ENCODE results near the gene LAP3. TPM values are rescaled to one million over a fixed set of nuclear protein-coding genes. Genes with fewer than 3 reads are reported as not detected.

Gene LAP3
- total and polyA plus RNA-seq, 8 donors: 10.4 to 30.0 (median 17.8) TPM

DNA sequence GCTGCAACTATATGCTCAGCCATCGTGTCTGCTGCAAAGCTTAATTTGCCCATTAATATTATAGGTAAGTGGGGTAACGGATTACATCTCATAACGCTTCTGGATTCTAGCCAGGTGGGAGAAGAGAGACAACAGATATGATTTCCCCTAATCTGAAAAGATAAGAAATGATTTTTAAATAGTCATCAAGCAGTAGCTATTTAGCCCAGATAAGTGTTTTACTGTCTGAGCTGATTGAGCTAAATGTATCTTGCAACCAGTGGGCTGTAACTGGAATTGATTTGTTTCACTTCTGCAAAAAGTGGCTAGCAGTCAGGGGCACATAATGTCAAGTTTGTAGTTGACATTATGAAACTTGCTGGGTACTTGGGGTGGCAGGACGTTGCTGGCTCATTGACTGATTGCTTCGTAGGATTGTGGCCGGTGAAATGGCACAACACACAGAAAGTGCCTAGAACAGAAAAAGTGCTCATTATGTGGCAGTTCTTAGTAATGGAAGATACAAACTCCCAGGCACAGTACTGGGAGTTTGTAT, 18.5 kb downstream of the LAP3 start:
- Histone ChIP-seq H3K27me3 (no peaks in the 10 kb centered on the region), H3K27ac (no peak overlapping the region), H3K4me1 (no peaks in the 10 kb centered on the region), H3K36me3 (peaks cover 0 to 38% (median 17%) of the 10 kb centered on the region in 3 donors), H3K9me3 (no peaks in the 10 kb centered on the region), H3K4me3 (no peak overlapping the region)
- DNase-seq (no peak), ATAC-seq (peak in 1 of 4 donors; percentile 45), FAIRE-seq (no peak)
- WGBS, 2 donors: 83 to 86% methylated on average over 6 of the region's 6 CpGs
- intact Hi-C loops (cut with DNase I): no loop called here
- TF ChIP-seq, protein P1, sequence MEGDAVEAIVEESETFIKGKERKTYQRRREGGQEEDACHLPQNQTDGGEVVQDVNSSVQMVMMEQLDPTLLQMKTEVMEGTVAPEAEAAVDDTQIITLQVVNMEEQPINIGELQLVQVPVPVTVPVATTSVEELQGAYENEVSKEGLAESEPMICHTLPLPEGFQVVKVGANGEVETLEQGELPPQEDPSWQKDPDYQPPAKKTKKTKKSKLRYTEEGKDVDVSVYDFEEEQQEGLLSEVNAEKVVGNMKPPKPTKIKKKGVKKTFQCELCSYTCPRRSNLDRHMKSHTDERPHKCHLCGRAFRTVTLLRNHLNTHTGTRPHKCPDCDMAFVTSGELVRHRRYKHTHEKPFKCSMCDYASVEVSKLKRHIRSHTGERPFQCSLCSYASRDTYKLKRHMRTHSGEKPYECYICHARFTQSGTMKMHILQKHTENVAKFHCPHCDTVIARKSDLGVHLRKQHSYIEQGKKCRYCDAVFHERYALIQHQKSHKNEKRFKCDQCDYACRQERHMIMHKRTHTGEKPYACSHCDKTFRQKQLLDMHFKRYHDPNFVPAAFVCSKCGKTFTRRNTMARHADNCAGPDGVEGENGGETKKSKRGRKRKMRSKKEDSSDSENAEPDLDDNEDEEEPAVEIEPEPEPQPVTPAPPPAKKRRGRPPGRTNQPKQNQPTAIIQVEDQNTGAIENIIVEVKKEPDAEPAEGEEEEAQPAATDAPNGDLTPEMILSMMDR (IDR thresholded peaks at IDR 0.05): no peak

DNA sequence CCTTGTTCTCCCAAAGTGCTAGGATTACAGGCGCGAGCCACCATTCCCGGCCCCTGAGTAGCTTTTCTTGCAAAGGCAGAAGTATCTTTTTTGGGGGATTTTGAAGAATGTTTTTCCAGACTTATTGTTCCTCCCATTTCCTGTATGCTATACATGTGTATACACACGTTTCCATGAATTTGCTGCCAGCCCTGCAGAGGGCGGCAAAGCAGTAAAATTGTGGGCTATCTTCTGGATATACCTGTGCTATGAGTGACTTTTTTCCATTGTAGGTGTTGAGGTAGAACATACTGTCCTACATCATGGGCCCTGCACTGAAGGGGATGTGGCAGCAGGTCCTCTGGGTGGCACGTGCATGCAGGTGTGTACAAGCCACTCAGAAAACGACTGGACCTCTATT, 20.5 kb downstream of the LAP3 start:
- intact Hi-C loops (cut with DNase I): no loop called here
- Histone ChIP-seq H3K9me3 (no peaks in the 10 kb centered on the region), H3K27me3 (no peaks in the 10 kb centered on the region), H3K4me3 (no peak overlapping the region), H3K27ac (no peak overlapping the region), H3K36me3 (peaks cover 0 to 40% (median 17%) of the 10 kb centered on the region in 3 donors), H3K4me1 (no peaks in the 10 kb centered on the region)
- DNase-seq (no peak), FAIRE-seq (no peak), ATAC-seq (peak in 3 of 4 donors; percentile 69 to 71 (median 70))
- WGBS, 2 donors: 66 to 76% methylated on average over 7 of the region's 7 CpGs
- TF ChIP-seq, protein P1 (IDR thresholded peaks at IDR 0.05): peak in 1 of 4 donors; percentile 5

DNA sequence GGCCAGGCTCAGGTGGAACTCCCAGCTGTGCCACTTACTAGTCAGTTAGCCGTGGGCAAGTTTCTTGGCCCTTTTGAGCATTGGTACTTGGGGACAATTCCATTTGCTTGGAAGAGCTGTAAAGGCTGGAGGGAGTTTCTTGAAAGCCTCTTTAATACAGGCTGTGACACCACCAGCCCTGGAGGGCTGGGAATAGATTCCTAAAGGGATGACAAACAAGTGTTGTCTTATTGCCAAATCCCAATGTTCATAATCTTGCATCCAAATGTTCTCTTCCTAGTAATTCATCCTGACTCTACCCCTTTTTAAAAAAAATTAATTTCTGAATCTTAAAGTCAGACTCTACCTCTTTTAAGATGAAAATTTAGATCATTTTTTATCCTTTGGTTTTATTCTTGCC, 22.8 kb downstream of the LAP3 start:
- Histone ChIP-seq H3K4me3 (no peak overlapping the region), H3K4me1 (no peaks in the 10 kb centered on the region), H3K27me3 (no peaks in the 10 kb centered on the region), H3K9me3 (no peaks in the 10 kb centered on the region), H3K36me3 (peaks cover 0 to 40% (median 17%) of the 10 kb centered on the region in 3 donors), H3K27ac (no peak overlapping the region)
- DNase-seq: no peak
- 46 to 93% methylated on average over 1 of the region's 1 CpG for WGBS, 2 donors
- TF ChIP-seq, protein P1 (IDR thresholded peaks at IDR 0.05): no peak
- no peak for ATAC-seq
- no peak for FAIRE-seq
- intact Hi-C loops (cut with DNase I): no loop called here

DNA sequence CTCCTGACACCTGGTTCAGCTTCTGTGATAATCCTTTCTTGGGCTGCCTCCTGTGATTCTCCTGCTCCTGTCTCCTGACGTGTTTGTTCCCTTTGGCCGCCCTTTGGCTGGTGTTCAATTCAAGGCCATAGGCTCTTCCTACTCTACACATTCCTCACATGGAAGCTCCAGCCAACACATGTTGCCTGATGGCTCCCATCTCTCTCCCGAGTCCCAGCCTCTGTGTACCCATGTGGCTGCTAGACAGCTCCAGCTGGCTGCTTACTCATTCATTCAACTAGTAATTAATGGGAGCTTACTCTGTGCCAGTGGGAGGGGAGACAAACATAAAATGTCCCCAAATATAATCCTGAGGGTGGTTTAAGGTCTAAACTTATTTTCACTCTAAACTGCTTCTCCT, 28.2 kb downstream of the LAP3 start:
- Histone ChIP-seq H3K27me3 (no peaks in the 10 kb centered on the region), H3K4me3 (no peak overlapping the region), H3K4me1 (no peaks in the 10 kb centered on the region), H3K36me3 (peaks cover 0 to 26% (median 0%) of the 10 kb centered on the region in 3 donors), H3K27ac (no peak overlapping the region), H3K9me3 (no peaks in the 10 kb centered on the region)
- no peak for FAIRE-seq
- TF ChIP-seq, protein P1 (IDR thresholded peaks at IDR 0.05): no peak
- intact Hi-C loops (cut with DNase I): no loop called here
- 76 to 89% methylated on average over 3 of the region's 3 CpGs for WGBS, 2 donors
- peak in 1 of 4 donors; percentile 49 for ATAC-seq
- DNase-seq: no peak

DNA sequence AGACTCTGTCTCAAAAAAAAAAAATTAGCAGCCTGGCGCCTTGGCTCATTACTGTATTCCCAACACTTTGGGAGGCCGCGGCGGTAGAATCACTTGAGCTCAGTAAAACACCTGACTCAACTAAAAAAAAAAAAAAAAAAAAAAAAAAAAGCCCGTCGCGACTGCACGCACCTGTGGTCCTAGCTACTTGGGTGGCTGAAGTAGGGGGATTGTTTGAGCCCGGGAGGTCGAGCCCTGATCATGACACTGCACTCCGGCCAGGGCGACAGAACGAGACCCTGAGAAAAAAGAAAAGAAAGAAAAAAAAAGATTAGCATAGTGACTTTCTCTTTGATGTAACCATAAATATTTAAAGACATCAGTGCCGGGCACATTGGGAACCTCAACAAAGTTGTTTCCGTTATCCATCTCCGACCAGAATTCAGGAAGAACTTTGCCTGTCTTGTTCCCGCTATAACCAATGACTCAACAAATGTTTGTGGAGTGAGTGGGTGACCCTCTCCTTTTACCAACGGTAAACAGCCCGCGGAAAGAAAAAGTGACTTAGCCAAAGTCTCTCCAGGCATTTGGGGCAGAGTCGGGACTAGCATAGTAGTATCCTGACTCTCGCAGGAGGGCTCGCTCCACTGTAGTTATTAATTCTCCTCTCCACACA, 36.9 kb downstream of the LAP3 start:
- peaks cover 8 to 13% (median 10%) of the 10 kb centered on the region in 3 donors for H3K4me1 ChIP-seq
- intact Hi-C loops (cut with DNase I): no loop called here
- FAIRE-seq: no peak
- H3K27me3 ChIP-seq: no peaks in the 10 kb centered on the region
- H3K27ac ChIP-seq: peak overlapping the region; percentile 47 to 86 (median 72)
- WGBS, 2 donors: 0 to 2% methylated on average over 23 of the region's 23 CpGs
- no peaks in the 10 kb centered on the region for H3K9me3 ChIP-seq
- ATAC-seq: peak; percentile 49 to 77 (median 70)
- TF ChIP-seq, protein P1 (IDR thresholded peaks at IDR 0.05): no peak
- no peak for DNase-seq
- H3K36me3 ChIP-seq: no peaks in the 10 kb centered on the region
- H3K4me3 ChIP-seq: peak overlapping the region; percentile 53 to 83 (median 72)
